Transverse colon (tissue), 4 donors: ENCODE results near the gene SLC39A5.

ENCODE experiments used
- EP300 ChIP-seq: sonication (generic); formaldehyde crosslinking; IDR thresholded peaks from one replicate; pipeline ENCODE4 v1.6.1; 2017; ENCODE audit warnings: antibody characterized with exemption, low read depth
- POLR2A ChIP-seq: fragments of 450-650 bp; IDR thresholded peaks from one replicate; pipeline ENCODE4 v1.6.1; 2016; ENCODE audit warnings: antibody characterized with exemption, mild to moderate bottlenecking, moderate library complexity
- POLR2AphosphoS5 ChIP-seq, 3 donors: sonication (generic); formaldehyde crosslinking; IDR thresholded peaks; one replicate each; pipeline ENCODE4 v1.6.1; 2016; ENCODE audit warnings: antibody characterized with exemption in 3 of 3
- TF ChIP-seq, protein P1 (sequence below), 5 experiments: fragments of 200-600 bp in 3 of 5; fragments of 450-650 bp in 2 of 5; sonication (generic) in 3 of 5; IDR thresholded peaks; 1 replicate in 2 of 5; 2 replicates in 3 of 5; pipeline ENCODE4 v1.5.1; 2016 to 2017; ENCODE audit warnings: antibody characterized with exemption in 5 of 5, inconsistent platforms in 3 of 5, mild to moderate bottlenecking in 2 of 5, moderate library complexity in 1 of 5

DNA sequence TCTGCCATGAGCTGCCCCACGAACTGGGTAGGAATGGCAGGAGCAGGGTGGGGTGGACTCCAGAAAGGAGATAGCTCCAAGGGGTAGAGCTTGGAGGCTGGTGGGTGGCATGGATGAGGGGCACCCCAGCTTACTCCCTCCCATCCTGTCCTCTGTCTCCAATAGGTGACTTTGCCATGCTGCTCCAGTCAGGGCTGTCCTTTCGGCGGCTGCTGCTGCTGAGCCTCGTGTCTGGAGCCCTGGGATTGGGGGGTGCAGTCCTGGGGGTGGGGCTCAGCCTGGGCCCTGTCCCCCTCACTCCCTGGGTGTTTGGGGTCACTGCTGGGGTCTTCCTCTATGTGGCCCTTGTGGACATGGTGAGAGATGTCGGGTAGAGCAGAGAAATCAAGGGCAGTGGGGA, 7.1 kb downstream of the SLC39A5 start:
- TF ChIP-seq POLR2A (no peak), POLR2AphosphoS5 (IDR thresholded peaks at IDR 0.05) (no peak), EP300 (no peak)
- TF ChIP-seq, protein P1, sequence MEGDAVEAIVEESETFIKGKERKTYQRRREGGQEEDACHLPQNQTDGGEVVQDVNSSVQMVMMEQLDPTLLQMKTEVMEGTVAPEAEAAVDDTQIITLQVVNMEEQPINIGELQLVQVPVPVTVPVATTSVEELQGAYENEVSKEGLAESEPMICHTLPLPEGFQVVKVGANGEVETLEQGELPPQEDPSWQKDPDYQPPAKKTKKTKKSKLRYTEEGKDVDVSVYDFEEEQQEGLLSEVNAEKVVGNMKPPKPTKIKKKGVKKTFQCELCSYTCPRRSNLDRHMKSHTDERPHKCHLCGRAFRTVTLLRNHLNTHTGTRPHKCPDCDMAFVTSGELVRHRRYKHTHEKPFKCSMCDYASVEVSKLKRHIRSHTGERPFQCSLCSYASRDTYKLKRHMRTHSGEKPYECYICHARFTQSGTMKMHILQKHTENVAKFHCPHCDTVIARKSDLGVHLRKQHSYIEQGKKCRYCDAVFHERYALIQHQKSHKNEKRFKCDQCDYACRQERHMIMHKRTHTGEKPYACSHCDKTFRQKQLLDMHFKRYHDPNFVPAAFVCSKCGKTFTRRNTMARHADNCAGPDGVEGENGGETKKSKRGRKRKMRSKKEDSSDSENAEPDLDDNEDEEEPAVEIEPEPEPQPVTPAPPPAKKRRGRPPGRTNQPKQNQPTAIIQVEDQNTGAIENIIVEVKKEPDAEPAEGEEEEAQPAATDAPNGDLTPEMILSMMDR (IDR thresholded peaks at IDR 0.05), result no peak
